ENCODE measurements around the gene TMEM31.

The TMEM31 gene

GRCh38 chrX:103710609-103711008, at the start of gene TMEM31:
TSS of gene TMEM31 (plus strand) at chrX:103710909. CDS start at chrX:103712259, 1,350 bp downstream.
- DNase-seq (ENCODE audit: low spot score): no peak

- DNase-seq (ENCODE audit: low spot score): no peak
Observed at GRCh38 chrX:103663981-103664762, 46.5 kb upstream of the TMEM31 start.

- DNase-seq (ENCODE audit: low spot score): no peak
Observed at GRCh38 chrX:103666202-103667107, 44.3 kb upstream of the TMEM31 start.

GRCh38 chrX:103669745-103670144, 41.0 kb upstream of the TMEM31 start:
- DNase-seq (ENCODE audit: low spot score): no peak

- no peak for DNase-seq (ENCODE audit: low spot score)
Observed at GRCh38 chrX:103674531-103675454, 35.9 kb upstream of the TMEM31 start.

- no peak for DNase-seq (ENCODE audit: low spot score)
Observed at GRCh38 chrX:103678199-103678993, 32.3 kb upstream of the TMEM31 start.

GRCh38 chrX:103681443-103681842, 29.3 kb upstream of the TMEM31 start:
- no peak for DNase-seq (ENCODE audit: low spot score)

- no peak for DNase-seq (ENCODE audit: low spot score)
Observed at GRCh38 chrX:103685396-103685795, 25.3 kb upstream of the TMEM31 start.

GRCh38 chrX:103686199-103687072, 24.3 kb upstream of the TMEM31 start, which contains the start of gene MORF4L2:
TSS of gene MORF4L2 (minus strand) at chrX:103686699. CDS start at chrX:103677027, 9,672 bp downstream.
- DNase-seq (ENCODE audit: low spot score): peak; percentile 84

- peak; percentile 75 for DNase-seq (ENCODE audit: low spot score)
Observed at GRCh38 chrX:103687073-103687695, 23.5 kb upstream of the TMEM31 start.

GRCh38 chrX:103687696-103688201, 23.0 kb upstream of the TMEM31 start:
- DNase-seq (ENCODE audit: low spot score): peak; percentile 24

- peak; percentile 6 for DNase-seq (ENCODE audit: low spot score)
Observed at GRCh38 chrX:103688946-103689345, 21.8 kb upstream of the TMEM31 start.

GRCh38 chrX:103691059-103691458, 19.6 kb upstream of the TMEM31 start:
- no peak for DNase-seq (ENCODE audit: low spot score)

GRCh38 chrX:103697687-103698086, 13.0 kb upstream of the TMEM31 start:
- DNase-seq (ENCODE audit: low spot score): no peak

GRCh38 chrX:103699243-103699642, 11.5 kb upstream of the TMEM31 start:
- no peak for DNase-seq (ENCODE audit: low spot score)

- DNase-seq (ENCODE audit: low spot score): no peak
Observed at GRCh38 chrX:103704863-103705262, 5.8 kb upstream of the TMEM31 start.

GRCh38 chrX:103716962-103717361, 6.3 kb downstream of the TMEM31 start:
- DNase-seq (ENCODE audit: low spot score): no peak

- no peak for DNase-seq (ENCODE audit: low spot score)
Observed at GRCh38 chrX:103718120-103718519, 7.4 kb downstream of the TMEM31 start.

- DNase-seq (ENCODE audit: low spot score): no peak
Observed at GRCh38 chrX:103722505-103722904, 11.8 kb downstream of the TMEM31 start.
